Fibroblast of mammary gland (primary cell): ENCODE data around the gene FANCI.

Source experiments
- DNase-seq: peaks from one replicate; pipeline ENCODE4 v3.0.0-alpha.2; 2010; ENCODE audit warnings: low read depth
- H3K4me3 ChIP-seq: 2 replicates; pipeline ENCODE4 v1.5.1; 2011; ENCODE audit warnings: low read depth, mild to moderate bottlenecking, low read length, moderate library complexity; ENCODE audit not compliant: control insufficient read depth
- CTCF ChIP-seq: conservative IDR thresholded peaks from 2 replicates; pipeline ENCODE4 v1.5.1; 2011; ENCODE audit warnings: low read depth, low read length, inconsistent platforms; ENCODE audit not compliant: control insufficient read depth, insufficient read depth

The FANCI gene

GRCh38 chr15:89333959-89334509 is 90.3 kb downstream of the FANCI start:
- DNase-seq: no peak
- H3K4me3 ChIP-seq: peak overlapping the region; percentile 87
- TF ChIP-seq CTCF: no peak

- peak within 1 kb of the TSS; percentile 87 for H3K4me3 ChIP-seq
- TF ChIP-seq CTCF: no peak
- DNase-seq: peak; percentile 98
These were observed 90.9 kb downstream of the FANCI start, which contains the start of gene POLG for GRCh38 chr15:89334510-89335297. Gene POLG, minus strand, starts transcription at chr15:89334824. Its CDS starts 1,070 bp downstream, at chr15:89333754.

- TF ChIP-seq CTCF: no peak
- H3K4me3 ChIP-seq: peak overlapping the region; percentile 61
- DNase-seq: no peak
These were observed 91.7 kb downstream of the FANCI start for GRCh38 chr15:89335298-89336041.

- TF ChIP-seq CTCF: no peak
- H3K4me3 ChIP-seq: no peak overlapping the region
- DNase-seq: no peak
These were observed 94.3 kb downstream of the FANCI start for GRCh38 chr15:89338036-89338435.

- no peak for TF ChIP-seq CTCF
- H3K4me3 ChIP-seq: no peak overlapping the region
- peak; percentile 6 for DNase-seq
These were observed 96.8 kb downstream of the FANCI start for GRCh38 chr15:89340573-89340972.

- H3K4me3 ChIP-seq: no peak overlapping the region
- no peak for DNase-seq
- no peak for TF ChIP-seq CTCF
These were observed 97.7 kb downstream of the FANCI start for GRCh38 chr15:89341316-89342005.
